ENCODE data around the gene TDRD7. TPM values are rescaled to one million over a fixed set of nuclear protein-coding genes. Genes with fewer than 3 reads are reported as not detected.
A peak's percentile ranks its signal among the peaks of the same experiment; 100 is the strongest.

The TDRD7 gene
- total RNA-seq, 4 donors from 2014 or later: 9.6 to 18.4 (median 10.8) TPM

DNA sequence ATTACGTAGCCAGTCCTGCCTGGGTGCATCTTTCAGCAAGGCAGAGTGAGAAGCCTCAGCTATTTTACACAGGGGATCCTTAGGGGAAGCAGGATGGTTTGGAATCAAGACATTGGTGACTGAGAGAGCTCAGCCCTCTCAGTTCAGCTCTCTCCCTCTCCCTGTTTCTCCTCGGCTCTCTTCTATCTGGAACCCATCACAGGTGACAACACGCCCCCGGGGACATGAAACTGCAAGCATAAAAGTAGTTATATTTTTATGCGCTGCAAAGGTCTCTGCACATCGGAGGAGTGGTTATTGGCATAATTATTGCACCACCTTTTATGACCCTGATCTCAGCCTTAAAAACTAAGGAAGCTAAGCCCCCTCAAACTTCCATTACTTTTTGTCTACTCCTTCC is 103.8 kb downstream of the TDRD7 start:
- Histone ChIP-seq H3K4me3 (no peak overlapping the region), H3K27ac (no peak overlapping the region), H3K9me3 (no peaks in the 10 kb centered on the region), H3K4me1 (peaks cover 0 to 50% (median 5%) of the 10 kb centered on the region in 4 donors), H3K36me3 (peaks cover 0 to 9% (median 0%) of the 10 kb centered on the region in 3 donors), H3K27me3 (no peaks in the 10 kb centered on the region)
- no peak for DNase-seq (ENCODE audit: low spot score in 2 of 2)
- 76 to 85% methylated on average over 6 of the region's 6 CpGs for WGBS, 2 donors
- TF ChIP-seq, protein P1, sequence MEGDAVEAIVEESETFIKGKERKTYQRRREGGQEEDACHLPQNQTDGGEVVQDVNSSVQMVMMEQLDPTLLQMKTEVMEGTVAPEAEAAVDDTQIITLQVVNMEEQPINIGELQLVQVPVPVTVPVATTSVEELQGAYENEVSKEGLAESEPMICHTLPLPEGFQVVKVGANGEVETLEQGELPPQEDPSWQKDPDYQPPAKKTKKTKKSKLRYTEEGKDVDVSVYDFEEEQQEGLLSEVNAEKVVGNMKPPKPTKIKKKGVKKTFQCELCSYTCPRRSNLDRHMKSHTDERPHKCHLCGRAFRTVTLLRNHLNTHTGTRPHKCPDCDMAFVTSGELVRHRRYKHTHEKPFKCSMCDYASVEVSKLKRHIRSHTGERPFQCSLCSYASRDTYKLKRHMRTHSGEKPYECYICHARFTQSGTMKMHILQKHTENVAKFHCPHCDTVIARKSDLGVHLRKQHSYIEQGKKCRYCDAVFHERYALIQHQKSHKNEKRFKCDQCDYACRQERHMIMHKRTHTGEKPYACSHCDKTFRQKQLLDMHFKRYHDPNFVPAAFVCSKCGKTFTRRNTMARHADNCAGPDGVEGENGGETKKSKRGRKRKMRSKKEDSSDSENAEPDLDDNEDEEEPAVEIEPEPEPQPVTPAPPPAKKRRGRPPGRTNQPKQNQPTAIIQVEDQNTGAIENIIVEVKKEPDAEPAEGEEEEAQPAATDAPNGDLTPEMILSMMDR (IDR thresholded peaks at IDR 0.05): no peak
- TF ChIP-seq POLR2A (IDR thresholded peaks at IDR 0.05) (no peak), EP300 (IDR thresholded peaks at IDR 0.05) (no peak)

DNA sequence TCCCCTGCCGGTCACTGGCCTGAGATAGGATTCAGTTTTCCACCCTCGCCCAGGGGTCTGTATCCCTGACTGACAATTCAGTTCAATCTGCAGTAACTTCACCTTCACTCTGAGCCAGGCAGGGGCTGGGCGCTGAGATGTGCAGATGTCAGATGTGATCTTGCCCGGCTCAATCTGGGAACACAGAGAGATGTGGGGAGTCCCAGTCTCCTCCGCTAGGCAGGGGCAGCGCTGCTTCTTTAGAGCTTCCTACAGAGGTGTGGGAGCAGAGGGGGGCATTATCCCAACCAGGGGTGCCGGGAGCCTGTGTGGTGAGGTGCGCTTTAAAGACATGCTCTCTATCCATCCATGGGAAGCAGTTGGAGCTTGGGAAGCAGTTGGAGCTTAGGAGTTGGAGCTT is 104.2 kb downstream of the TDRD7 start:
- no peaks in the 10 kb centered on the region for H3K9me3 ChIP-seq
- DNase-seq (ENCODE audit: low spot score in 2 of 2): no peak
- H3K4me3 ChIP-seq: no peak overlapping the region
- peaks cover 0 to 9% (median 0%) of the 10 kb centered on the region in 3 donors for H3K36me3 ChIP-seq
- no peak overlapping the region for H3K27ac ChIP-seq
- peaks cover 0 to 48% (median 5%) of the 10 kb centered on the region in 4 donors for H3K4me1 ChIP-seq
- no peaks in the 10 kb centered on the region for H3K27me3 ChIP-seq
- TF ChIP-seq POLR2A (IDR thresholded peaks at IDR 0.05): no peak
- TF ChIP-seq, protein P1 (IDR thresholded peaks at IDR 0.05): no peak
- TF ChIP-seq EP300 (IDR thresholded peaks at IDR 0.05): no peak
- WGBS, 2 donors: 83 to 87% methylated on average over 8 of the region's 8 CpGs

- TF ChIP-seq, protein P1 (IDR thresholded peaks at IDR 0.05): no peak
- no peak for TF ChIP-seq EP300 (IDR thresholded peaks at IDR 0.05)
- TF ChIP-seq POLR2A (IDR thresholded peaks at IDR 0.05): no peak
- no peaks in the 10 kb centered on the region for H3K27me3 ChIP-seq
- H3K36me3 ChIP-seq: no peaks in the 10 kb centered on the region
- DNase-seq (ENCODE audit: low spot score in 2 of 2): no peak
- H3K9me3 ChIP-seq: no peaks in the 10 kb centered on the region
- H3K4me1 ChIP-seq: peaks cover 0 to 45% (median 5%) of the 10 kb centered on the region in 4 donors
- no peak overlapping the region for H3K4me3 ChIP-seq
- H3K27ac ChIP-seq: peak overlapping the region in 3 of 4 donors; percentile 10 to 64 (median 24)
- WGBS, 2 donors: 71 to 80% methylated on average over 14 of the region's 14 CpGs
These were observed 105.6 kb downstream of the TDRD7 start for GRCh38 chr9:97517331-97518089.

GRCh38 chr9:97518166-97518908 is 106.4 kb downstream of the TDRD7 start:
- peaks cover 0 to 45% (median 5%) of the 10 kb centered on the region in 4 donors for H3K4me1 ChIP-seq
- TF ChIP-seq EP300 (IDR thresholded peaks at IDR 0.05) (no peak), POLR2A (IDR thresholded peaks at IDR 0.05) (no peak)
- TF ChIP-seq, protein P1 (IDR thresholded peaks at IDR 0.05): no peak
- no peaks in the 10 kb centered on the region for H3K27me3 ChIP-seq
- H3K36me3 ChIP-seq: no peaks in the 10 kb centered on the region
- DNase-seq (ENCODE audit: low spot score in 2 of 2): no peak
- WGBS, 2 donors: 78 to 81% methylated on average over 9 of the region's 9 CpGs
- no peaks in the 10 kb centered on the region for H3K9me3 ChIP-seq
- peak overlapping the region in 2 of 4 donors; percentile 10 to 64 for H3K27ac ChIP-seq
- no peak overlapping the region for H3K4me3 ChIP-seq

GRCh38 chr9:97518909-97519307 is 107.0 kb downstream of the TDRD7 start:
- peak; percentile 33 to 35 for DNase-seq (ENCODE audit: low spot score in 2 of 2)
- Histone ChIP-seq H3K27ac (peak overlapping the region in 3 of 4 donors; percentile 12 to 76 (median 64)), H3K36me3 (no peaks in the 10 kb centered on the region), H3K4me3 (no peak overlapping the region), H3K9me3 (no peaks in the 10 kb centered on the region), H3K4me1 (peaks cover 0 to 45% (median 5%) of the 10 kb centered on the region in 4 donors), H3K27me3 (no peaks in the 10 kb centered on the region)
- WGBS, 2 donors: 9 to 14% methylated on average over 6 of the region's 6 CpGs
- TF ChIP-seq, protein P1 (IDR thresholded peaks at IDR 0.05): no peak
- TF ChIP-seq POLR2A (IDR thresholded peaks at IDR 0.05) (no peak), EP300 (IDR thresholded peaks at IDR 0.05) (peak in 1 of 2 donors; percentile 64)
